Osteocyte (in vitro differentiated cells): ENCODE measurements around the gene PTPRN2. TPM values are rescaled to one million over a fixed set of nuclear protein-coding genes. Genes with fewer than 3 reads are reported as not detected.

Experiments
- DNase-seq: peaks from one replicate; pipeline ENCODE4 v3.0.0; 2021; ENCODE audit warnings: mixed read lengths; ENCODE audit not compliant: unreplicated experiment; ENCODE audit errors: extremely low spot score
- H3K27ac Mint-ChIP-seq: one replicate; pipeline ENCODE4 v1.8.0; 2021; ENCODE audit warnings: mild to moderate bottlenecking, mixed read lengths; ENCODE audit not compliant: unreplicated experiment
- H3K27me3 Mint-ChIP-seq: one replicate; pipeline ENCODE4 v1.8.0; 2021; ENCODE audit warnings: mixed read lengths; ENCODE audit not compliant: unreplicated experiment
- H3K36me3 Mint-ChIP-seq: one replicate; pipeline ENCODE4 v1.8.0; 2021; ENCODE audit warnings: mixed read lengths; ENCODE audit not compliant: unreplicated experiment
- H3K4me1 Mint-ChIP-seq: one replicate; pipeline ENCODE4 v1.8.0; 2021; ENCODE audit warnings: mixed read lengths; ENCODE audit not compliant: unreplicated experiment
- H3K4me3 Mint-ChIP-seq: one replicate; pipeline ENCODE4 v1.8.0; 2021; ENCODE audit warnings: mild to moderate bottlenecking, moderate library complexity, mixed read lengths; ENCODE audit not compliant: unreplicated experiment
- H3K9me3 Mint-ChIP-seq: one replicate; pipeline ENCODE4 v1.8.0; 2021; ENCODE audit warnings: mixed read lengths; ENCODE audit not compliant: unreplicated experiment
- CTCF ChIP-seq: fragments of 200-600 bp; sonication (generic); IDR thresholded peaks from 2 replicates; pipeline ENCODE4 v1.5.0; 2021; ENCODE audit warnings: antibody characterized with exemption, mild to moderate bottlenecking, moderate library complexity
- total RNA-seq: library from RNA; stranded (reverse); gene quantifications from 2 replicates; pipeline ENCODE4 v1.2.1, GENCODE V29; 2021

Gene PTPRN2
- total RNA-seq, 1 donor from 2014 or later: 0.59 TPM

- H3K27me3 Mint-ChIP-seq: no peaks in the 10 kb centered on the region
Measured at GRCh38 chr7:158452331-158452730, 135.3 kb downstream of the PTPRN2 start.

GRCh38 chr7:158450476-158451124, 137.0 kb downstream of the PTPRN2 start:
- H3K4me3 Mint-ChIP-seq: no peak overlapping the region
- no peak for TF ChIP-seq CTCF
- no peak overlapping the region for H3K27ac Mint-ChIP-seq
- DNase-seq: peak; percentile 72
- no peaks in the 10 kb centered on the region for H3K27me3 Mint-ChIP-seq
- peaks cover 28% of the 10 kb centered on the region for H3K9me3 Mint-ChIP-seq
- H3K4me1 Mint-ChIP-seq: no peaks in the 10 kb centered on the region
- H3K36me3 Mint-ChIP-seq: no peaks in the 10 kb centered on the region

More at GRCh38 chr7:158452331-158452730, 135.3 kb downstream of the PTPRN2 start:
- H3K27ac Mint-ChIP-seq: no peak overlapping the region
- H3K36me3 Mint-ChIP-seq: no peaks in the 10 kb centered on the region
- H3K4me1 Mint-ChIP-seq: no peaks in the 10 kb centered on the region
- no peak for DNase-seq
- no peak for TF ChIP-seq CTCF
- H3K4me3 Mint-ChIP-seq: no peak overlapping the region
- peaks cover 36% of the 10 kb centered on the region for H3K9me3 Mint-ChIP-seq

- Mint-ChIP-seq H3K4me3 (no peak overlapping the region), H3K27me3 (no peaks in the 10 kb centered on the region), H3K4me1 (no peaks in the 10 kb centered on the region), H3K27ac (no peak overlapping the region), H3K9me3 (peaks cover 28% of the 10 kb centered on the region), H3K36me3 (no peaks in the 10 kb centered on the region)
- no peak for TF ChIP-seq CTCF
- peak; percentile 81 for DNase-seq
Measured at GRCh38 chr7:158449942-158450341, 137.7 kb downstream of the PTPRN2 start.

GRCh38 chr7:158449266-158449665, 138.4 kb downstream of the PTPRN2 start:
- H3K9me3 Mint-ChIP-seq: peaks cover 25% of the 10 kb centered on the region
- no peaks in the 10 kb centered on the region for H3K4me1 Mint-ChIP-seq
- DNase-seq: peak; percentile 66
- no peak overlapping the region for H3K27ac Mint-ChIP-seq
- no peak for TF ChIP-seq CTCF
- H3K4me3 Mint-ChIP-seq: no peak overlapping the region
- H3K36me3 Mint-ChIP-seq: no peaks in the 10 kb centered on the region
- no peaks in the 10 kb centered on the region for H3K27me3 Mint-ChIP-seq

- Mint-ChIP-seq H3K4me1 (no peaks in the 10 kb centered on the region), H3K36me3 (no peaks in the 10 kb centered on the region), H3K27me3 (no peaks in the 10 kb centered on the region), H3K4me3 (no peak overlapping the region), H3K27ac (no peak overlapping the region), H3K9me3 (peaks cover 25% of the 10 kb centered on the region)
- no peak for TF ChIP-seq CTCF
- DNase-seq: peak; percentile 78
Measured at GRCh38 chr7:158448430-158449100, 139.1 kb downstream of the PTPRN2 start.
